ENCODE results near the gene POTEB3. TPM values are rescaled to one million over a fixed set of nuclear protein-coding genes. Genes with fewer than 3 reads are reported as not detected.
"Not testable (repeated sequence)": the region's sequence is repeated elsewhere in the genome, so short reads cannot be mapped to it uniquely, and the experiment has no call there.

Gene POTEB3
- not detected for total RNA-seq

- H3K27ac Mint-ChIP-seq; POLR2A ChIA-PET; H3K4me3 Mint-ChIP-seq; H3K27me3 Mint-ChIP-seq; H3K4me1 Mint-ChIP-seq; DNase-seq; ATAC-seq (ENCODE audit: low read depth); H3K9me3 Mint-ChIP-seq; H3K36me3 Mint-ChIP-seq: not testable (repeated sequence)
Observed at GRCh38 chr15:21440399-21440798, at the start of gene POTEB3. POTEB3 (minus strand) TSS chr15:21440499; CDS start chr15:21440011, 488 bp downstream.

- H3K4me1 Mint-ChIP-seq; ATAC-seq (ENCODE audit: low read depth); POLR2A ChIA-PET: not testable (repeated sequence)
Observed at GRCh38 chr15:21453683-21454082, 13.4 kb upstream of the POTEB3 start.

GRCh38 chr15:21451920-21452563 lies 11.7 kb upstream of the POTEB3 start:
- H3K36me3 Mint-ChIP-seq; H3K4me3 Mint-ChIP-seq; H3K27ac Mint-ChIP-seq; H3K27me3 Mint-ChIP-seq; POLR2A ChIA-PET; DNase-seq; ATAC-seq (ENCODE audit: low read depth); H3K4me1 Mint-ChIP-seq; H3K9me3 Mint-ChIP-seq: not testable (repeated sequence)

More at GRCh38 chr15:21453683-21454082, 13.4 kb upstream of the POTEB3 start:
- H3K9me3 Mint-ChIP-seq, H3K36me3 Mint-ChIP-seq, H3K4me3 Mint-ChIP-seq, DNase-seq, H3K27me3 Mint-ChIP-seq, H3K27ac Mint-ChIP-seq: not testable (repeated sequence)

- H3K27me3 Mint-ChIP-seq; POLR2A ChIA-PET; H3K4me1 Mint-ChIP-seq; H3K27ac Mint-ChIP-seq; H3K4me3 Mint-ChIP-seq; DNase-seq; ATAC-seq (ENCODE audit: low read depth); H3K9me3 Mint-ChIP-seq; H3K36me3 Mint-ChIP-seq: not testable (repeated sequence)
Observed at GRCh38 chr15:21451487-21451886, 11.2 kb upstream of the POTEB3 start.

DNA sequence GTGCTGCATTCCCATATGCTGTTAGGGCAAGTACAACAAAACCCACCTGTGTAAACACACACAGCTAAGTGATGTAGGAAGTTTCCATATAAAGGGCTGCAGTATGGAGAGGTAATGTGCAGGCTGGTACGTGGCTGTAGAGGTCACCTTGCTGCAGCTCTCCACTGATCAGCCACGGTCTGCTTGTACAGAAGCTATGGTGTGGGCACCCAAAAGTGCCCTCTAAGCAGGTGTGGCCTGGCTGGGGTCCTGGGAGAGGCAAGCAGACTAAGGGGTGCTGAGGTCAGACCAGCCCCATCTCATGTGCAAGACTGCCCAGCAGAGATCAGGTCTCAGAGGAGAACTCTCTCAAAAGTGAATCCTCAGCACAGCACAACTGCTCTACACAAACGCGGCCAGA lies 32.9 kb downstream of the POTEB3 start:
- H3K4me3 Mint-ChIP-seq; ATAC-seq (ENCODE audit: low read depth); H3K9me3 Mint-ChIP-seq; H3K27me3 Mint-ChIP-seq; H3K27ac Mint-ChIP-seq; H3K4me1 Mint-ChIP-seq; DNase-seq; POLR2A ChIA-PET; H3K36me3 Mint-ChIP-seq: not testable (repeated sequence)

DNA sequence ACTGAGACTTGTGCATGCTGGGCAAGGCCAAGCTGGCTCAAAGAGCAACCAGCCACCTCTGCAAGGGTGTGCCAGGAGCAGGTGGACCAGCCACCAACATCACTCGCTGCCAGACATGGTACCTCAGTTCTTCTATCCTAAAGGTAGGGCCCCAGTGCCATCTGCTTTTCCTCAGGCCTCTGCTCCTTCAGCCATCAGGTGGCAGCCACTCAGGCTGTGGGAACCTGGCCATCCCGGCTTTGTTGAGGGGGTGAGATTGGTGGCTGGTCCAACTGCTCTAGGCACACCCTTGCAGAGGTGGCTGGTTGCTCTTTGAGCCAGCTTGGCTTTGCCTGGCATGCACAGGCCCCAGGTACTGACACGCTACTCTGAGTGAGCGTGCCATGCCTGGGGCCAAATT lies 38.8 kb downstream of the POTEB3 start:
- not testable (repeated sequence) for ATAC-seq (ENCODE audit: low read depth); H3K4me3 Mint-ChIP-seq; DNase-seq

GRCh38 chr15:21399111-21399510 lies 41.2 kb downstream of the POTEB3 start:
- POLR2A ChIA-PET; ATAC-seq (ENCODE audit: low read depth); H3K4me1 Mint-ChIP-seq; H3K27me3 Mint-ChIP-seq; DNase-seq; H3K36me3 Mint-ChIP-seq; H3K27ac Mint-ChIP-seq; H3K9me3 Mint-ChIP-seq; H3K4me3 Mint-ChIP-seq: not testable (repeated sequence)

More for the DNA sequence above, 38.8 kb downstream of the POTEB3 start:
- H3K27ac Mint-ChIP-seq, H3K9me3 Mint-ChIP-seq, H3K36me3 Mint-ChIP-seq, H3K4me1 Mint-ChIP-seq, H3K27me3 Mint-ChIP-seq, POLR2A ChIA-PET: not testable (repeated sequence)

DNA sequence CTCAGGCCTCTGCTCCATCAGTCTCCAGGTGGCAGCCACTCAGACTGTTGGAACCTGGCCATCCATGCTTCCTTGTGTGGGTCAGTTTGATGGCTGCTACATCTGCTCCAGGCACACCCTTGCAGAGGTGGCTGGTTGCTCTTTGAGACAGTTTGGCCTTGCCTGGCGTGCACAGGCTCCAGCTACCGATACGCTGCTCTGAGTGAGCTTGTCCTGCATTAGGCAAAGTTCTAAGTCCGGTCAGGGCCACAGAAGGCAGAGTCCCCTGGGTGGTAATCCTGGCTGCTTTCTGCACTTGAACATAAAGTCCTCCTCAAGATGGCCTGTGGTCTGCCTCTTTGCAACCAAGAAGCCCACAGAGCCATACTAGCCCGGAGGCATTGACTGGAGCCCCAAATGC lies 41.8 kb downstream of the POTEB3 start:
- POLR2A ChIA-PET; DNase-seq; ATAC-seq (ENCODE audit: low read depth); H3K27me3 Mint-ChIP-seq; H3K4me1 Mint-ChIP-seq; H3K4me3 Mint-ChIP-seq; H3K27ac Mint-ChIP-seq; H3K36me3 Mint-ChIP-seq; H3K9me3 Mint-ChIP-seq: not testable (repeated sequence)

DNA sequence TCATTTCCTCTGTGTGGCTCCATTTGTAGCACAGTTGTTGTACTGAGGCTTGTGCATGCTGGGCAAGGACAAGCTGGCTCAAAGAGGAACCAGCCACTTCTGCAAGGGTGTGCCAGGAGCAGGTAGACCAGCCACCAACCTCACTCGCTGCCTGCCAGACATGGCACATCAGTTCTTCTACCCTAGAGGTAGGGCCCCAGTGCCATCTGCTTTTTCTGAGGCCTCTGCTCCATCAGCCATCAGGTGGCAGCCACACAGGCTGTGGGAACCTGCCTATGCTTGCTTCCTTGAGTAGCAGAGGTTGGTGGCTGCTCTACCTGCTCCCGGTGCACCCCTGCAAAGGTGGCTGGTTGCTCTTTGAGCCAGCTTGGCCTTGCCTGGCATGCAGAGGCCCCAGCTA lies 42.6 kb downstream of the POTEB3 start:
- H3K27ac Mint-ChIP-seq; H3K36me3 Mint-ChIP-seq; H3K4me1 Mint-ChIP-seq; H3K9me3 Mint-ChIP-seq; H3K4me3 Mint-ChIP-seq; POLR2A ChIA-PET; H3K27me3 Mint-ChIP-seq; ATAC-seq (ENCODE audit: low read depth); DNase-seq: not testable (repeated sequence)

GRCh38 chr15:21397186-21397585 lies 43.1 kb downstream of the POTEB3 start:
- H3K36me3 Mint-ChIP-seq; POLR2A ChIA-PET; H3K4me1 Mint-ChIP-seq; H3K27ac Mint-ChIP-seq; H3K27me3 Mint-ChIP-seq; H3K9me3 Mint-ChIP-seq; H3K4me3 Mint-ChIP-seq; ATAC-seq (ENCODE audit: low read depth); DNase-seq: not testable (repeated sequence)

- POLR2A ChIA-PET, H3K27me3 Mint-ChIP-seq, H3K27ac Mint-ChIP-seq: not testable (repeated sequence)
Observed at GRCh38 chr15:21385961-21386360, 54.3 kb downstream of the POTEB3 start.

GRCh38 chr15:21383866-21384485 lies 56.3 kb downstream of the POTEB3 start:
- ATAC-seq (ENCODE audit: low read depth); H3K27ac Mint-ChIP-seq; POLR2A ChIA-PET; H3K36me3 Mint-ChIP-seq; H3K4me3 Mint-ChIP-seq; DNase-seq; H3K9me3 Mint-ChIP-seq; H3K4me1 Mint-ChIP-seq; H3K27me3 Mint-ChIP-seq: not testable (repeated sequence)

More at GRCh38 chr15:21385961-21386360, 54.3 kb downstream of the POTEB3 start:
- not testable (repeated sequence) for ATAC-seq (ENCODE audit: low read depth); H3K9me3 Mint-ChIP-seq; H3K4me1 Mint-ChIP-seq; DNase-seq; H3K36me3 Mint-ChIP-seq; H3K4me3 Mint-ChIP-seq

GRCh38 chr15:21373682-21374081 lies 66.6 kb downstream of the POTEB3 start:
- DNase-seq; H3K27ac Mint-ChIP-seq; H3K27me3 Mint-ChIP-seq; ATAC-seq (ENCODE audit: low read depth); POLR2A ChIA-PET; H3K36me3 Mint-ChIP-seq; H3K4me1 Mint-ChIP-seq; H3K9me3 Mint-ChIP-seq; H3K4me3 Mint-ChIP-seq: not testable (repeated sequence)

DNA sequence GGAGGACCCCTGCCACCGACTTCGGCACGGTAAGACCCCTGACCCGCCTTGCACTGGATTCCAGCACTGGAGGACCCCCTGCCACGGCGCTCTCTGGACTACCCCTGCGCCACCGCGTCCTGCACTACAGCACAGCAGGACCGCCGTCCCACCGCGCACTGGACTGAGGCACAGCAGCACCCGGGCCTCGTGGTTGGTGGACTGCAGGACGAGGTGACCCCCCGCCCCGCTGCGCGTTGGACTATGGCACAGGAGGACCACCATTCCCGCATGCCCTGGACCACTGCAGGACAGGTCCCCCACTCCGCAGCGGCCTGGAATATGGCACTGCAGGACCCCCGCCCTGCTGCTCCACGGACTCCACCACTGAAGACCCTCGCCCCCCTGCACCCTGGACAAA lies 71.1 kb downstream of the POTEB3 start:
- H3K27me3 Mint-ChIP-seq; H3K9me3 Mint-ChIP-seq; ATAC-seq (ENCODE audit: low read depth); H3K4me3 Mint-ChIP-seq; H3K27ac Mint-ChIP-seq; POLR2A ChIA-PET; H3K36me3 Mint-ChIP-seq; DNase-seq; H3K4me1 Mint-ChIP-seq: not testable (repeated sequence)

All from activated naive CD8-positive, alpha-beta T cell treated with anti-CD3 and anti-CD28 coated beads, Interleukin-2, amount 10 ng/mL, durations not matched to agents 7 days and 5 days (primary cell).